ENCODE measurements around the gene NOC2L. TPM values are rescaled to one million over a fixed set of nuclear protein-coding genes. Genes with fewer than 3 reads are reported as not detected.

NOC2L gene
- total and polyA plus RNA-seq, 9 of the 15 experiments (the other 6 are each of a cell fraction or from before 2014, with no cell fraction given): 4.0 to 410 (median 200) TPM

DNA sequence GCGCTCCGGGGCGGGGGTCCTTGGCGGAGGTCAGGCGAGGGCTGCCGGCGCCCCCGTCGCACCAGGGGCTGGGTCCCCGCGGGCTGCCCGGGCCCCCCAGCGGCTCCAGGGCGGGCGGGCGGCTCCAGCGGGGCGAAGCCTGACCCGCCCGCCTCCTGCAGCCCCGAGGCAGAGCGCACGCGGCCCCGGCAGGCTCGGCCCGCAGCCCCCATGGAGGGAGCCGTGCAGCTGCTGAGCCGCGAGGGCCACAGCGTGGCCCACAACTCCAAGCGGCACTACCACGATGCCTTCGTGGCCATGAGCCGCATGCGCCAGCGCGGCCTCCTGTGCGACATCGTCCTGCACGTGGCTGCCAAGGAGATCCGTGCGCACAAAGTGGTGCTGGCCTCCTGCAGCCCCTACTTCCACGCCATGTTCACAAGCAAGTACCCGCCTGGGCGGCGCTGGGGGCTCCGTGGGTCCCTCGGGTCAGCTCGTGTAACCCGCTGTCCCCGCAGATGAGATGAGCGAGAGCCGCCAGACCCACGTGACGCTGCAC, 2.1 kb upstream of the NOC2L start:
- Histone ChIP-seq H3K79me2 (ENCODE audit: control insufficient read depth, insufficient read depth, low read length) (peaks cover 41% of the 10 kb centered on the region), H3K36me3 (ENCODE audit: control insufficient read depth, insufficient read depth, low read length) (peaks cover 59% of the 10 kb centered on the region), H3K4me2 (ENCODE audit: insufficient read depth, low read length) (peak overlapping the region; percentile 79), H3K4me3 (peak overlapping the region; percentile 72), H4K20me1 (replicated peaks; ENCODE audit: control insufficient read depth, insufficient read depth, low read length) (peaks cover 5% of the 10 kb centered on the region), H3K27ac (ENCODE audit: extremely low read depth, low read depth, low read length) (peak overlapping the region; percentile 71; the same call in 1 of the 3 replicates), H3K9me1 (ENCODE audit: control insufficient read depth, insufficient read depth, low read length) (no peaks in the 10 kb centered on the region), H3K9me3 (replicated peaks; ENCODE audit: control insufficient read depth, insufficient read depth, low read depth, low read length) (no peaks in the 10 kb centered on the region), H2AFZ (ENCODE audit: low read depth, low read length) (peak overlapping the region; percentile 65), H3K9ac (ENCODE audit: insufficient read depth in 1 of 2, low read depth in 2 of 2, low read length in 2 of 2) (peak overlapping the region; percentile 68 to 94; a peak in 3 of 4 replicates), H3K4me1 (replicated peaks in 1 of 2; ENCODE audit: control insufficient read depth in 2 of 2, insufficient read depth in 2 of 2, low read length in 2 of 2) (peaks cover 19 to 84% of the 10 kb centered on the region in 2 experiments), H3K27me3 (ENCODE audit: control insufficient read depth in 2 of 2, insufficient read depth in 2 of 2, low read length in 2 of 2) (no peaks in the 10 kb centered on the region)
- DNase-seq (ENCODE audit: extremely low read depth in 1 of 4, low spot score in 3 of 4) (peak; percentile 50 to 77 (median 72)), FAIRE-seq (peak; percentile 35), ATAC-seq (peak; percentile 16; the same call in 2 of the 3 replicates)
- intact Hi-C loops (cut with micrococcal nuclease) (no loop called here), in situ Hi-C loops (cut with MboI) (no loop called here)
- ChIA-PET POLR2A (interaction anchor here (0.6 to 1.3 kb wide), 2 partner anchors 41 to 110 kb away, joined by 3 read pairs; no protein-coding TSS in a partner anchor), CTCF (ENCODE audit: low intra/inter-chr PET ratio) (interaction anchor here (0.8 kb wide), 1 partner anchor 57 kb away, joined by 4 read pairs; no protein-coding TSS in a partner anchor)
- no TSS peak for BruUV-seq (replicated peaks)
- 45% methylated on average over 32 of the region's 56 CpGs for WGBS (ENCODE audit: insufficient coverage, low coverage, missing lambda C conversion rate)
- TF ChIP-seq TARDBP (IDR thresholded peaks at IDR 0.05): no peak
- no peak for TF ChIP-seq PTRF (tag; IDR thresholded peaks at IDR 0.05)
- TF ChIP-seq ZFP36 (IDR thresholded peaks at IDR 0.05; ENCODE audit: low read depth, low read length, partially characterized antibody): no peak
- no peak for TF ChIP-seq FOXM1 (IDR thresholded peaks at IDR 0.05; ENCODE audit: low read depth)
- TF ChIP-seq FOXM1 (CRISPR knock-in tag; IDR thresholded peaks at IDR 0.05; ENCODE audit: low read depth): peak; percentile 78; the same call in 1 of the 2 replicates
- TF ChIP-seq MYNN (IDR thresholded peaks at IDR 0.05): no peak; the same call in 1 of the 2 replicates
- no peak for TF ChIP-seq MYNN (CRISPR knock-in tag; IDR thresholded peaks at IDR 0.05)
- 0 out of 2 replicates have a peak, but pooled peaks have one; percentile 10 for TF ChIP-seq TEAD4 (IDR thresholded peaks at IDR 0.05; ENCODE audit: low read length)
- peak; percentile 68; the same call in 1 of the 2 replicates for TF ChIP-seq TEAD4 (CRISPR knock-in tag; IDR thresholded peaks at IDR 0.05; ENCODE audit: borderline replicate concordance)
- peak; percentile 6; the same call in 1 of the 2 replicates for TF ChIP-seq ZFX (CRISPR knock-in tag; IDR thresholded peaks at IDR 0.05)
- TF ChIP-seq NFRKB (IDR thresholded peaks at IDR 0.05; ENCODE audit: low read depth): no peak
- TF ChIP-seq ZNF583 (CRISPR knock-in tag; IDR thresholded peaks at IDR 0.05): no peak
- TF ChIP-seq STAG1 (CRISPR knock-in tag; IDR thresholded peaks at IDR 0.05; ENCODE audit: borderline replicate concordance): no peak
- no peak for TF ChIP-seq TRIM28 (IDR thresholded peaks at IDR 0.05)
- peak; percentile 91; the same call in 1 of the 2 replicates for TF ChIP-seq IRF2 (CRISPR knock-in tag; IDR thresholded peaks at IDR 0.05)
- no peak for TF ChIP-seq ETV5 (CRISPR knock-in tag; IDR thresholded peaks at IDR 0.05; ENCODE audit: low read depth)
- TF ChIP-seq NR3C1 (CRISPR knock-in tag; IDR thresholded peaks at IDR 0.05): peak; percentile 89; the same call in 1 of the 2 replicates
- TF ChIP-seq ZNF12 (CRISPR knock-in tag; IDR thresholded peaks at IDR 0.05): 0 out of 2 replicates have a peak, but pooled peaks have one; percentile 38
- no peak for TF ChIP-seq EWSR1 (IDR thresholded peaks at IDR 0.05; ENCODE audit: borderline replicate concordance, low read depth, partially characterized antibody)
- TF ChIP-seq PYGO2 (tag; IDR thresholded peaks at IDR 0.05): no peak
- TF ChIP-seq MTA1 (IDR thresholded peaks at IDR 0.05; ENCODE audit: borderline replicate concordance): no peak
- TF ChIP-seq ZNF217 (CRISPR knock-in tag; IDR thresholded peaks at IDR 0.05): no peak
- no peak for TF ChIP-seq EHMT2 (IDR thresholded peaks at IDR 0.05)
- TF ChIP-seq FIP1L1 (IDR thresholded peaks at IDR 0.05; ENCODE audit: low read depth, low read length, poor library complexity, severe bottlenecking): peak; percentile 40
- TF ChIP-seq SMARCA5 (IDR thresholded peaks at IDR 0.05): no peak
- peak in 1 of 2 experiments; percentile 57; a peak in 1 of 3 replicates for TF ChIP-seq CBX3 (IDR thresholded peaks at IDR 0.05; ENCODE audit: borderline replicate concordance in 1 of 2, low read length in 2 of 2)
- TF ChIP-seq RUNX1 (IDR thresholded peaks at IDR 0.05; ENCODE audit: low read depth): no peak
- TF ChIP-seq ZC3H4 (CRISPR knock-in tag; IDR thresholded peaks at IDR 0.05; ENCODE audit: borderline replicate concordance): 0 out of 2 replicates have a peak, but pooled peaks have one; percentile 22
- no peak for TF ChIP-seq ELF1 (tag; IDR thresholded peaks at IDR 0.05)
